OCI-LY7 (cell line): ENCODE data around the gene ZDHHC3.

ENCODE experiments used
- CTCF ChIP-seq: fragments of 200-600 bp; sonication (generic); conservative IDR thresholded peaks from 2 replicates; pipeline ENCODE4 v1.5.1; 2014; ENCODE audit warnings: mild to moderate bottlenecking, antibody characterized with exemption, low read length, moderate library complexity, mixed read lengths
- EZH2phosphoT487 ChIP-seq: fragments of 200-600 bp; sonication (generic); IDR thresholded peaks from 2 replicates; pipeline ENCODE4 v1.6.1; 2018; ENCODE audit warnings: low read depth, borderline replicate concordance, mild to moderate bottlenecking, mixed run types, antibody characterized with exemption, low read length, moderate library complexity, mixed read lengths

- TF ChIP-seq CTCF = no peak
- no peak for TF ChIP-seq EZH2phosphoT487
These were observed 73.3 kb downstream of the ZDHHC3 start for GRCh38 chr3:44902628-44903027.
